Body of pancreas (tissue), 4 donors: Measurements from ENCODE around the gene PLA2G15.

Source experiments
- CTCF ChIP-seq, 7 experiments: fragments of 450-650 bp in 4 of 7; fragments of 200-600 bp in 3 of 7; sonication (generic) in 3 of 7; IDR thresholded peaks; one replicate each; pipeline ENCODE4 v1.5.1; 2016 to 2019; ENCODE audit warnings: antibody characterized with exemption in 7 of 7
- POLR2A ChIP-seq, 3 donors: fragments of 450-650 bp; IDR thresholded peaks; one replicate each; pipeline ENCODE4 v1.6.1; 2016; ENCODE audit warnings: antibody characterized with exemption in 3 of 3, mild to moderate bottlenecking in 2 of 3

- TF ChIP-seq CTCF (IDR thresholded peaks at IDR 0.05) (no peak), POLR2A (IDR thresholded peaks at IDR 0.05) (peak in 1 of 3 donors; percentile 38)
Observed at GRCh38 chr16:68265078-68265920, 20.1 kb downstream of the PLA2G15 start.
